Brain microvascular endothelial cell (primary cell): ENCODE data around the gene CPNE6.

Source experiments
- DNase-seq: peaks from one replicate; pipeline ENCODE4 v3.0.0-alpha.2; 2020
- H3K27ac ChIP-seq: fragments of 250-450 bp; sonication (Bioruptor Pico); 2 replicates; pipeline ENCODE4 v1.5.1; 2020; ENCODE audit warnings: mild to moderate bottlenecking, moderate library complexity
- H3K27me3 ChIP-seq: fragments of 250-450 bp; sonication (Bioruptor Pico); replicated peaks from 2 replicates; pipeline ENCODE4 v1.5.1; 2020; ENCODE audit warnings: mild to moderate bottlenecking
- H3K36me3 ChIP-seq: fragments of 250-450 bp; sonication (Bioruptor Pico); replicated peaks from 2 replicates; pipeline ENCODE4 v1.5.1; 2020; ENCODE audit warnings: mild to moderate bottlenecking
- H3K4me3 ChIP-seq: 2 replicates; pipeline ENCODE4 v1.5.1; 2011; ENCODE audit warnings: low read depth, mild to moderate bottlenecking, control low read depth, low read length, moderate library complexity
- in situ Hi-C: cut with HindIII; loops from 2 replicates; pipeline ENCODE4 v1.10.0; 2017; ENCODE audit warnings: low sequenced_read_pairs, low pct_ligation_motif_present
- TF ChIP-seq, protein P1 (sequence below): IDR thresholded peaks from 2 replicates; pipeline ENCODE4 v1.5.1; 2011; ENCODE audit warnings: low read depth, mild to moderate bottlenecking, moderate library complexity, low read length, control low read depth, inconsistent platforms; ENCODE audit errors: missing control alignments

The CPNE6 gene

DNA sequence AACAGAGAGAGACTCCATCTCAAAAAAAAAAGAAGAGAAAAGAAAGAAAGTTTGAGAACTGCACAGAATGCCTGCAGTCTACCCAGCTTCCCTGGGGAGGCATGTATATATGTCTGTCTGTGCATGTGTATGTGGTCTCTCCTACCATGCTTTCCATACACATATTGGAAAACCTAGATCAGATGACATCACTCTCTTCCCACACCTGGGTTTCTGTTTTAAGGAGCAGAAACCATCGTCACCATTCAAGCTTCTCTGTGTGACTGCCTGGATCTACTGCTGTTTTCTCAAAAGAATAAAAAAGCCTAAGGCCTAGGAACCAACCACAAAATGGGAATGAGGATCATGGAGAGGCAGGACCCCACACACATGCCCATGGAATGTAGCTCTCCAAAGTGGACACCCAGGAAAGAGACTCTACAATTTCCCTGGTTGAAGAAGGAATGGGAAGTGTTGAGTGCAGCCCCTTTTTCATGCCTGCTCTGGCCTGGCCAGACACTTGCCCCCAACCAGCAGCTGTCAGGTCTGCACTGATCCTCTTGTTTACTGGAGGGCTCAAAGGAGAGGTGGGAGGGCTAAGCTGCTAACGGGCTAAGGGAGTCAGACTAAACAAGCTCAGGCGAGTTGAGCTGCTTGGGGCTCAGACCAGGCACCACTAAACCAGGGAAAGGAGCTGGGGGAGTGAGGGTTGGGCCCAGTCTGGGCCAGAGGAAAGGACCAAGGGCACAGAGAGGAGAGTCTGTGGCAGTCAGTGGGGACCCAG is 15.0 kb downstream of the CPNE6 start:
- DNase-seq = no peak
- no peaks in the 10 kb centered on the region for H3K36me3 ChIP-seq
- peaks cover 14% of the 10 kb centered on the region for H3K27me3 ChIP-seq
- no peak overlapping the region for H3K27ac ChIP-seq
- in situ Hi-C loops = no loop called here
- no peak overlapping the region for H3K4me3 ChIP-seq
- TF ChIP-seq, protein P1, sequence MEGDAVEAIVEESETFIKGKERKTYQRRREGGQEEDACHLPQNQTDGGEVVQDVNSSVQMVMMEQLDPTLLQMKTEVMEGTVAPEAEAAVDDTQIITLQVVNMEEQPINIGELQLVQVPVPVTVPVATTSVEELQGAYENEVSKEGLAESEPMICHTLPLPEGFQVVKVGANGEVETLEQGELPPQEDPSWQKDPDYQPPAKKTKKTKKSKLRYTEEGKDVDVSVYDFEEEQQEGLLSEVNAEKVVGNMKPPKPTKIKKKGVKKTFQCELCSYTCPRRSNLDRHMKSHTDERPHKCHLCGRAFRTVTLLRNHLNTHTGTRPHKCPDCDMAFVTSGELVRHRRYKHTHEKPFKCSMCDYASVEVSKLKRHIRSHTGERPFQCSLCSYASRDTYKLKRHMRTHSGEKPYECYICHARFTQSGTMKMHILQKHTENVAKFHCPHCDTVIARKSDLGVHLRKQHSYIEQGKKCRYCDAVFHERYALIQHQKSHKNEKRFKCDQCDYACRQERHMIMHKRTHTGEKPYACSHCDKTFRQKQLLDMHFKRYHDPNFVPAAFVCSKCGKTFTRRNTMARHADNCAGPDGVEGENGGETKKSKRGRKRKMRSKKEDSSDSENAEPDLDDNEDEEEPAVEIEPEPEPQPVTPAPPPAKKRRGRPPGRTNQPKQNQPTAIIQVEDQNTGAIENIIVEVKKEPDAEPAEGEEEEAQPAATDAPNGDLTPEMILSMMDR = no peak

DNA sequence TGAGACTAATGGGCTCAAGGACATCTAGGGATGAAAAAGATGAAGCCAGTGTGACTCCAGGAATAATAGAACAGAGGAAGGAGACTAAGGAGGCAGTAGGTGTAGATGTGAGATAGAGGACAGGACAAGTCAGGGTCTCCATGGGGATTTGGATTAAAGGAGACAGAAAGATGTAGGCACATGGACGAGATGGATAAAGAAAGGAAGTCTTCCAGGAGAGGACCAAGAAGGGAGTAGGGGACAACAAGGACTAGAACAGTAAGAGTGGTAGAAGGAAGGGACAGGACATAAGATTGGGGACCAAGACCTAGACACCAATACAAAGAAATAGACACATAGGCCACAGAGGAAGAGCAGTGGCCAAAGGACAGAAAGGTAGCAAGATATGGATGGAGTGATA is 15.6 kb downstream of the CPNE6 start:
- no peak overlapping the region for H3K27ac ChIP-seq
- H3K27me3 ChIP-seq = peaks cover 9% of the 10 kb centered on the region
- no peaks in the 10 kb centered on the region for H3K36me3 ChIP-seq
- no peak overlapping the region for H3K4me3 ChIP-seq
- TF ChIP-seq, protein P1 = no peak
- DNase-seq = no peak
- in situ Hi-C loops = no loop called here

DNA sequence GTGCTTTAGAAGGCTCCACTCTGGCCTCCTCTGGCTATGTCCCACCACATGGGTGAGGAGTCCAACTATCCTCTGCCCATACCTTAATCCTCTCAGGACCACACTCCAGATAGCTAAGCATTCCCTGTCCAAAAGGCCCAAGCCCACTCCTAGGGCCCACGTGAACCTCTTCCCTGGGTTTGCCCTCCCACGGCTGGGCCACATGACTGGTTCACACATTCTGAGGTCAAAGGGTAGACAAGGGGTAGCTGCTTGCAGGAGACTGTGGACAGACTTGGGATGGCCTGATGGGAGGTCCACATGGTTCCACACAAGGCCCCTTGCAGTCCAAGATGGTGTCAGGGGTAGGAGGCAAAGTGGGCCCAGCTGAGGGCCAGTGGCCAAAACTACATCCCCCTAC is 16.7 kb downstream of the CPNE6 start:
- TF ChIP-seq, protein P1 = no peak
- in situ Hi-C loops = no loop called here
- Histone ChIP-seq H3K27ac (no peak overlapping the region), H3K27me3 (no peaks in the 10 kb centered on the region), H3K36me3 (no peaks in the 10 kb centered on the region), H3K4me3 (no peak overlapping the region)
- no peak for DNase-seq

DNA sequence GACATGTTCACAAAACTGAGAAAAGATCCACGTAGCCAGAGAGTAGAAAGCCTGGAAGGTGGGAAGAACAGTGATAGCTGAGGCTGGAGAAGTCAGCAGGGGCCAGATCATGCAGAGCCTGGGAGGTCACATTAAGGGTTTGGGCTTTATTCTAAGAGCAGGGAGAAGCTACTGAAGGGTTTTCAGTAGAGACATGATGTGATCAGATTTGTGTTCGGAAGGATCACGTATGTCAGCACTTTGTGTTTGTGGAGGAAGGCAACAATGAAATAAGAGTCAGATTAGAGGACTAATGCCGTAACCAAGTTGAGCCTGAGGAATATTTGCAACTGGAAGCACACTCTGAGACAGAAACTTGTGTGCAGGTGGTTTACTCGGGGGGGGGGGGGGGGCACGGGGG is 18.5 kb downstream of the CPNE6 start:
- H3K4me3 ChIP-seq = no peak overlapping the region
- TF ChIP-seq, protein P1 = no peak
- DNase-seq = no peak
- no peaks in the 10 kb centered on the region for H3K36me3 ChIP-seq
- in situ Hi-C loops = no loop called here
- no peak overlapping the region for H3K27ac ChIP-seq
- H3K27me3 ChIP-seq = no peaks in the 10 kb centered on the region

DNA sequence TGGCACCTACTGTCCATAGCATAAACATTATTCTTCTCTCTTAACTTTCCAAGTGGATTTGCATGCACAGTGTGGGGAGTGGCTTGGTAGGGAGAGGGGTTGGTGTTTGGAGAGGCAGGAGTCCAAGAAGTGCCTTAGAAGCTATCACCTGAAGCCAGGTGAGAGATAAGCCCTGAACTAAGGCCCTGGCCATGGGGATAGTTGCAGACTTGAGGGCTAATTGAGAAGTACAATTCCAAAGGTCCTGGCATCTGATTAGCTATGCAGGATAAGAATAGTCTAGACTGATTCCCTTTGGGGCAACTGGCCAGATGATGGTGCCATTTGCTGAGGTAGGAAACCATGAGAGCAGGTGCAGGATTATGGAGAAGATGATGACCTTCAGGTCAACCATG is 20.7 kb downstream of the CPNE6 start:
- no peak overlapping the region for H3K4me3 ChIP-seq
- DNase-seq = no peak
- no peaks in the 10 kb centered on the region for H3K36me3 ChIP-seq
- H3K27ac ChIP-seq = no peak overlapping the region
- no peaks in the 10 kb centered on the region for H3K27me3 ChIP-seq
- in situ Hi-C loops = no loop called here
- TF ChIP-seq, protein P1 = no peak
